Suprapubic skin (tissue), 3 donors: ENCODE measurements around the gene FRMD4A.

Source experiments
- EP300 ChIP-seq: sonication (generic); formaldehyde crosslinking; IDR thresholded peaks from one replicate; pipeline ENCODE4 v1.6.1; 2017; ENCODE audit warnings: antibody characterized with exemption
- TF ChIP-seq, protein P1 (sequence below), 2 donors: fragments of 200-600 bp in 1 of 2; fragments of 450-650 bp in 1 of 2; sonication (generic) in 1 of 2; IDR thresholded peaks; one replicate each; pipeline ENCODE4 v1.5.1; 2016 to 2019; ENCODE audit warnings: antibody characterized with exemption in 2 of 2, mild to moderate bottlenecking in 1 of 2, moderate library complexity in 1 of 2

DNA sequence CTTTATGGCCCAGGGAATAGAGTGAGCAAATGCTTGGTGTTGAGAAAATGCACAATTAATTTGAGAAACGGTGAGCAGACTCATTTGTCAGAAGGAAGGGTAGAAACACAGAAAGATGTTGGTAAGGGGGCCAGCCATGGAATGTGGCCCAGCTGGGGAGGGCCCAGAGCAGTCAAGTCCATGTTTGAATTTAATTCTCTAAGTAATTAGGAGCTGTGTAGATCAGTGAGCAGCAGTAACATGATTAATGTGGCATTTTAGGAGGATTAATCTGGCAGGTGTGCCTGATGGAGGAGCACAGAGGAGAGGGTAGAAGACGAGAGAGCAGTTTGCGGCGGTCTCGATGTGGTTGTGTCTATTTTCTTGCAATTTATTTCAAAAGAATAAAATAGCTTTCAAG is 218.7 kb downstream of the FRMD4A start:
- TF ChIP-seq, protein P1, sequence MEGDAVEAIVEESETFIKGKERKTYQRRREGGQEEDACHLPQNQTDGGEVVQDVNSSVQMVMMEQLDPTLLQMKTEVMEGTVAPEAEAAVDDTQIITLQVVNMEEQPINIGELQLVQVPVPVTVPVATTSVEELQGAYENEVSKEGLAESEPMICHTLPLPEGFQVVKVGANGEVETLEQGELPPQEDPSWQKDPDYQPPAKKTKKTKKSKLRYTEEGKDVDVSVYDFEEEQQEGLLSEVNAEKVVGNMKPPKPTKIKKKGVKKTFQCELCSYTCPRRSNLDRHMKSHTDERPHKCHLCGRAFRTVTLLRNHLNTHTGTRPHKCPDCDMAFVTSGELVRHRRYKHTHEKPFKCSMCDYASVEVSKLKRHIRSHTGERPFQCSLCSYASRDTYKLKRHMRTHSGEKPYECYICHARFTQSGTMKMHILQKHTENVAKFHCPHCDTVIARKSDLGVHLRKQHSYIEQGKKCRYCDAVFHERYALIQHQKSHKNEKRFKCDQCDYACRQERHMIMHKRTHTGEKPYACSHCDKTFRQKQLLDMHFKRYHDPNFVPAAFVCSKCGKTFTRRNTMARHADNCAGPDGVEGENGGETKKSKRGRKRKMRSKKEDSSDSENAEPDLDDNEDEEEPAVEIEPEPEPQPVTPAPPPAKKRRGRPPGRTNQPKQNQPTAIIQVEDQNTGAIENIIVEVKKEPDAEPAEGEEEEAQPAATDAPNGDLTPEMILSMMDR (IDR thresholded peaks at IDR 0.05), result no peak
- TF ChIP-seq EP300, result no peak
